Measurements from ENCODE around the gene OR56A5.

GRCh38 chr11:5966958-5967357 lies 1.3 kb downstream of the OR56A5 start:
- TF ChIP-seq CTCF (IDR thresholded peaks at IDR 0.05) (no peak), POLR2AphosphoS5 (IDR thresholded peaks at IDR 0.05) (no peak)
